ENCODE data around the gene TNK2. TPM values are rescaled to one million over a fixed set of nuclear protein-coding genes. Genes with fewer than 3 reads are reported as not detected.
A peak's percentile ranks its signal among the peaks of the same experiment; 100 is the strongest.
"Not testable (repeated sequence)": the region's sequence is repeated elsewhere in the genome, so short reads cannot be mapped to it uniquely, and the experiment has no call there.

TNK2 gene
- total RNA-seq, 2 experiments from 2014 or later = 43.6 to 92.1 TPM

DNA sequence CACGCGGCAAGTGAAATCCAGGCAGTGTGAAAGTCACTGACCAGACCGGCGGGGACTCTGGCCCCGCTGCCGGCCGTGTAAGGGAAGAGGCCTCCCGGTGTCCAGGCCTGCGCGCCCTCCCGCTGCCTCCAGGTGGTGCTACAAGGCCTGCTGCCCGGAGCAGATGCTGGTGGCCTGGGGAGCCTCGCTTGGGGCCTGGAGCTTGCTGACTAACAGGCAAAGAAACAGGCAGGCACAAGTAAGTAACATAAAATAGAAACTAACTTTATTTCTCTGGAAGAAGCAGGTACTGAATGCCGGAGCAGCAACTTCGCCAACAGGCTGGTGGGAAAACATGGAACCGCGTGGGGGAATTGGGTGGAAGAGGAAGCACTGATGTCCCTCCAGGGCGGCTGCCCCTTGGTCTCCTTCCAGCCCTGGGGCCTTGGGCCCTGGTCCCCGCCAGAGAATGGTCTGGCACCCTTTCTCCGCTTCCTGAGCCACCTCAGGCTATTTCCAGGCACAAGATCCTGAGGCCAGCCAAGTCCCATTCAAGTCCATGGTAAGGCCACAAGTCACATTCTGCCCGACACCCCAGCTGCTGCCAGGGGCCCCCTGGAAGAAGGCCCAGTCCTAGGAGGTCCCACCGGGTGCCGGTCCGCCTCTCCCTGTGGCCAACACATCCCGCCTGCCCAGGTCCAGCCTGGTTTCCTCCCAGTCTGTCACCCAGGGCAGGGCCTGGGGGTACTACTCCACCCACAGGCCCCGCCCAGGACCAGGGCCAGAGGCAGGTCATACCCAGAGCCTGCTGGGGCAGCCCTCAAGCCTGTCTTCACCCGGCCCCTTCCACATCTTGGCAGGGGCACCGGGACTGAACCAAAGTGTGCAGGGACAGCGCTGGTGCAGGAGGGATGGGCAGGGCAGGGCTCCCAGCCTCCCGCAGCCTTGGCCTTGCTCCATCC is 45.0 kb downstream of the TNK2 start:
- Histone ChIP-seq H3K9me3 (ENCODE audit: low read length) (no peaks in the 10 kb centered on the region), H3K79me2 (ENCODE audit: insufficient read depth, low read depth, low read length) (no peaks in the 10 kb centered on the region), H3K27ac (ENCODE audit: low read depth, low read length, poor library complexity, severe bottlenecking) (no peak overlapping the region), H3K4me3 (ENCODE audit: low read depth, low read length, poor library complexity, severe bottlenecking) (no peak overlapping the region), H3K4me1 (ENCODE audit: insufficient read depth, low read length, poor library complexity, severe bottlenecking) (no peaks in the 10 kb centered on the region), H2AFZ (ENCODE audit: low read length) (no peak overlapping the region), H3K36me3 (ENCODE audit: insufficient read depth, low read length) (peaks cover 8% of the 10 kb centered on the region; the same call in 1 of the 2 replicates), H4K20me1 (ENCODE audit: insufficient read depth, low read length) (no peaks in the 10 kb centered on the region), H3K9me2 (ENCODE audit: insufficient read depth, low read length) (no peaks in the 10 kb centered on the region), H3K4me2 (ENCODE audit: low read length) (no peak overlapping the region)
- TF ChIP-seq EZH2phosphoT487 (IDR thresholded peaks at IDR 0.05; ENCODE audit: borderline replicate concordance, low read depth, low read length) = no peak
- TF ChIP-seq, protein P1, sequence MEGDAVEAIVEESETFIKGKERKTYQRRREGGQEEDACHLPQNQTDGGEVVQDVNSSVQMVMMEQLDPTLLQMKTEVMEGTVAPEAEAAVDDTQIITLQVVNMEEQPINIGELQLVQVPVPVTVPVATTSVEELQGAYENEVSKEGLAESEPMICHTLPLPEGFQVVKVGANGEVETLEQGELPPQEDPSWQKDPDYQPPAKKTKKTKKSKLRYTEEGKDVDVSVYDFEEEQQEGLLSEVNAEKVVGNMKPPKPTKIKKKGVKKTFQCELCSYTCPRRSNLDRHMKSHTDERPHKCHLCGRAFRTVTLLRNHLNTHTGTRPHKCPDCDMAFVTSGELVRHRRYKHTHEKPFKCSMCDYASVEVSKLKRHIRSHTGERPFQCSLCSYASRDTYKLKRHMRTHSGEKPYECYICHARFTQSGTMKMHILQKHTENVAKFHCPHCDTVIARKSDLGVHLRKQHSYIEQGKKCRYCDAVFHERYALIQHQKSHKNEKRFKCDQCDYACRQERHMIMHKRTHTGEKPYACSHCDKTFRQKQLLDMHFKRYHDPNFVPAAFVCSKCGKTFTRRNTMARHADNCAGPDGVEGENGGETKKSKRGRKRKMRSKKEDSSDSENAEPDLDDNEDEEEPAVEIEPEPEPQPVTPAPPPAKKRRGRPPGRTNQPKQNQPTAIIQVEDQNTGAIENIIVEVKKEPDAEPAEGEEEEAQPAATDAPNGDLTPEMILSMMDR (conservative IDR thresholded peaks at IDR 0.05; ENCODE audit: low read length) = peak; percentile 85
- intact Hi-C loops (cut with micrococcal nuclease; ENCODE audit: unreplicated experiment) = loop anchor here (1.0 kb wide), 2 partner anchors 31 to 52 kb away; no protein-coding TSS in a partner anchor
- BruUV-seq (replicated peaks) = TSS peak; percentile 87
- CTCF ChIA-PET (ENCODE audit: unreplicated experiment) = interaction anchor here (1.0 kb wide), 1 partner anchor 51 kb away, joined by 3 read pairs; no protein-coding TSS in a partner anchor
- DNase-seq (ENCODE audit: low spot score) = peak; percentile 69
- POLR2A ChIA-PET = no interaction called here

DNA sequence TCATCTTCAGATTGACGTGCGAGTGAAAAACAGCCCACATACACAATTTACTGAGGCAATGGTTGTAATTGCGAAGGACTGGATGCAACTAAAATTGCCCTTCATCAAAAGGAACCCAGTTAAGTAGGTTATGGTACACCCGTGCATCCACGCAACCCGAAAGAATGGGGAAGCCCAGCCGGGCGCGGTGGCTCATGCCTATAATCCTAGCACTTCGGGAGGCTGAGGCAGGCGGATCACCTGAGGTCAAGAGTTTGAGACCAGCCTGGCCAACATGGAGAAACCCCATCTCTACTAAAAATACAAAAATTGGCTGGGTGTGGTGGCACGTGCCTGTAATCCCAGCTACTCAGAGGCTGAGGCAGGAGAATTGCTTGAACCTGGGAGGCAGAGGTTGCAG is 46.0 kb downstream of the TNK2 start:
- H3K36me3 ChIP-seq (ENCODE audit: insufficient read depth, low read length); H3K79me2 ChIP-seq (ENCODE audit: insufficient read depth, low read depth, low read length); DNase-seq (ENCODE audit: low spot score); H3K9me2 ChIP-seq (ENCODE audit: insufficient read depth, low read length); H3K4me1 ChIP-seq (ENCODE audit: insufficient read depth, low read length, poor library complexity, severe bottlenecking); H2AFZ ChIP-seq (ENCODE audit: low read length); H3K4me3 ChIP-seq (ENCODE audit: low read depth, low read length, poor library complexity, severe bottlenecking); BruUV-seq (replicated peaks); intact Hi-C loops (cut with micrococcal nuclease; ENCODE audit: unreplicated experiment); H4K20me1 ChIP-seq (ENCODE audit: insufficient read depth, low read length); CTCF ChIA-PET (ENCODE audit: unreplicated experiment); H3K9me3 ChIP-seq (ENCODE audit: low read length); H3K4me2 ChIP-seq (ENCODE audit: low read length); H3K27ac ChIP-seq (ENCODE audit: low read depth, low read length, poor library complexity, severe bottlenecking): not testable (repeated sequence)
- POLR2A ChIA-PET = interaction anchor here (1.1 to 1.2 kb wide), 2 partner anchors 10 to 31 kb away, joined by 3 to 4 read pairs; no protein-coding TSS in a partner anchor

DNA sequence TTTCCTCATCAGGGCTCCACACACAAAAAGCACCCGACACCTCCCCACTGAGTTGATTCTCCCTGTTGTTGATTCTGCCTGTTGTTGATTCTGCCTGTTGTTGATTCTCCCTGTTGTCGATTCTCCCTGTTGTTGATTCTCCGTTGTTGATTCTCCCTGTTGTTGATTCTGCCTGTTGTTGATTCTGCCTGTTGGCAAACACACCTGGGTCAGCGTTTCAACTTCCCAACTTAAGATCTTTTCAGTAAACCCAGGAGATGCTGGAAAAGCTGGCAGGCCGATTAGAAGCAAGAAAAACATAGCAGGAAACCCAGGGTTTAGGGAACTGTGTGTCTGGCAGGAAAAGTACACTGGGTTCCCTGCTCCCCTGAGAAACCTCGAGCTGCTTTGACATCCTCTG is 47.9 kb downstream of the TNK2 start:
- intact Hi-C loops (cut with micrococcal nuclease; ENCODE audit: unreplicated experiment) = no loop called here
- ChIA-PET CTCF (ENCODE audit: unreplicated experiment) (no interaction called here), POLR2A (interaction anchor here (0.6 kb wide), 1 partner anchor 582 kb away, joined by 3 read pairs; no protein-coding TSS in a partner anchor)
- BruUV-seq (replicated peaks) = no TSS peak
- H3K27ac ChIP-seq (ENCODE audit: low read depth, low read length, poor library complexity, severe bottlenecking) = no peak overlapping the region
- H4K20me1 ChIP-seq (ENCODE audit: insufficient read depth, low read length) = no peaks in the 10 kb centered on the region
- TF ChIP-seq EZH2phosphoT487 (IDR thresholded peaks at IDR 0.05; ENCODE audit: borderline replicate concordance, low read depth, low read length) = no peak
- TF ChIP-seq, protein P1 (conservative IDR thresholded peaks at IDR 0.05; ENCODE audit: low read length) = no peak
- H3K4me3 ChIP-seq (ENCODE audit: low read depth, low read length, poor library complexity, severe bottlenecking) = no peak overlapping the region
- no peaks in the 10 kb centered on the region for H3K4me1 ChIP-seq (ENCODE audit: insufficient read depth, low read length, poor library complexity, severe bottlenecking)
- H3K36me3 ChIP-seq (ENCODE audit: insufficient read depth, low read length) = peaks cover 8% of the 10 kb centered on the region; the same call in 1 of the 2 replicates
- no peaks in the 10 kb centered on the region for H3K9me3 ChIP-seq (ENCODE audit: low read length)
- H3K79me2 ChIP-seq (ENCODE audit: insufficient read depth, low read depth, low read length) = no peaks in the 10 kb centered on the region
- DNase-seq (ENCODE audit: low spot score) = no peak
- H3K9me2 ChIP-seq (ENCODE audit: insufficient read depth, low read length) = no peaks in the 10 kb centered on the region
- H3K4me2 ChIP-seq (ENCODE audit: low read length) = no peak overlapping the region
- no peak overlapping the region for H2AFZ ChIP-seq (ENCODE audit: low read length)

All from OCI-LY7 (cell line).